GM12878 (cell line): Measurements from ENCODE around the gene DCAF7. TPM values are rescaled to one million over a fixed set of nuclear protein-coding genes. Genes with fewer than 3 reads are reported as not detected.

Experiments
- ATAC-seq: fragments of 200-7000 bp; cut with Tn5 transposase; 3 replicates; pipeline ENCODE4 v1.9.1; 2020; ENCODE audit warnings: mild to moderate bottlenecking, moderate library complexity
- BruUV-seq: library from RNA; stranded (reverse); fragments of 400-500 nt; replicated peaks from 2 replicates; lab custom pipeline; 2021; lab: Mats Ljungman, UMichigan
- CTCF ChIA-PET: fragments of 300-600 bp; sonication (Branson Sonifier 250); formaldehyde crosslinking; extraction: SDS; loops from one replicate; lab custom pipeline; 2021; ENCODE audit warnings: inconsistent platforms; lab: Yijun Ruan, JAX
- POLR2A ChIA-PET: fragments of 350-600 bp; formaldehyde crosslinking; extraction: SDS; loops from one replicate; lab custom pipeline; 2021; ENCODE audit warnings: inconsistent platforms; lab: Charles Lee
- RAD21 ChIA-PET: fragments of 300-600 bp; sonication (Branson Sonifier 250); formaldehyde crosslinking; loops from one replicate; lab custom pipeline; 2023; ENCODE audit warnings: antibody characterized with exemption; ENCODE audit not compliant: unreplicated experiment; lab: Charles Lee
- SMC1A ChIA-PET: fragments of 300-600 bp; sonication (Branson Sonifier 250); formaldehyde crosslinking; loops from one replicate; lab custom pipeline; 2023; ENCODE audit not compliant: unreplicated experiment, uncharacterized antibody; lab: Charles Lee
- DNase-seq: peaks from one replicate; pipeline ENCODE4 v3.0.0-alpha.2; 2011; ENCODE audit warnings: low read depth, low spot score
- FAIRE-seq: peaks from 3 replicates; lab custom pipeline; 2011; peaks lifted over from hg19 to GRCh38; lab: Jason Lieb, UNC
- H2AFZ ChIP-seq: 2 replicates; pipeline ENCODE4 v1.6.0; 2011; ENCODE audit warnings: low read depth, low read length, control low read depth; ENCODE audit not compliant: control insufficient read depth
- H3K27ac ChIP-seq: 2 replicates; pipeline ENCODE4 v1.5.1; 2011; ENCODE audit warnings: control low read depth; ENCODE audit not compliant: control insufficient read depth, insufficient read depth
- H3K27me3 ChIP-seq, 2 experiments: replicated peaks in 1 of 2; 2 replicates each; pipeline versions ENCODE4 v1.6.0 to v1.6.1; 2011; ENCODE audit warnings: low read length in 1 of 2; ENCODE audit not compliant: control insufficient read depth in 2 of 2, insufficient read depth in 2 of 2
- H3K36me3 ChIP-seq, 2 experiments: 2 replicates each; pipeline ENCODE4 v1.5.1; 2011; ENCODE audit warnings: low read length in 1 of 2; ENCODE audit not compliant: control insufficient read depth in 2 of 2, insufficient read depth in 2 of 2
- H3K4me1 ChIP-seq: 2 replicates; pipeline ENCODE4 v1.6.1; 2011; ENCODE audit warnings: mild to moderate bottlenecking, low read length, moderate library complexity, mixed read lengths; ENCODE audit not compliant: control insufficient read depth, insufficient read depth
- H3K4me2 ChIP-seq: 2 replicates; pipeline ENCODE4 v1.6.0; 2011; ENCODE audit warnings: control low read depth; ENCODE audit not compliant: control insufficient read depth, insufficient read depth
- H3K4me3 ChIP-seq: fragments of 200-600 bp; sonication (generic); 2 replicates; pipeline ENCODE4 v1.5.1; 2016
- H3K79me2 ChIP-seq: 2 replicates; pipeline ENCODE4 v1.6.0; 2011; ENCODE audit warnings: low read length; ENCODE audit not compliant: control insufficient read depth, insufficient read depth
- H3K9ac ChIP-seq: 2 replicates; pipeline ENCODE4 v1.8.0; 2011; ENCODE audit warnings: low read length, control low read depth, mixed read lengths; ENCODE audit not compliant: control insufficient read depth, insufficient read depth
- H3K9me3 ChIP-seq: replicated peaks from 3 replicates; pipeline ENCODE4 v1.5.1; 2011; ENCODE audit warnings: mild to moderate bottlenecking, low read length; ENCODE audit not compliant: control insufficient read depth, insufficient read depth
- H4K20me1 ChIP-seq: 2 replicates; pipeline ENCODE4 v1.6.0; 2011; ENCODE audit not compliant: control insufficient read depth, insufficient read depth
- SPI1 ChIP-seq: IDR thresholded peaks from 2 replicates; pipeline ENCODE4 v1.6.1; 2011; ENCODE audit warnings: low read depth, mild to moderate bottlenecking, low read length, moderate library complexity, borderline replicate concordance; ENCODE audit not compliant: insufficient read depth
- STAT3 ChIP-seq: IDR thresholded peaks from 2 replicates; pipeline ENCODE4 v1.6.1; 2011; ENCODE audit warnings: low read depth, low read length, improper control_type of control experiment
- WGBS: methylation state at CpG from one replicate; pipeline ENCODE4 v1.1.6; 2016; ENCODE audit warnings: low lambda C conversion rate; ENCODE audit not compliant: insufficient replicate concordance, insufficient coverage; ENCODE audit errors: missing lambda C conversion rate; 5-methylcytosine and 5-hydroxymethylcytosine counted together
- in situ Hi-C: fragments of 300-500 bp; cut with MboI; formaldehyde crosslinking; loops from 9 replicates; pipeline ENCODE4 v1.14.3; 2018; ENCODE audit warnings: mixed read lengths
- intact Hi-C: fragments of 100-400 bp; cut with micrococcal nuclease; formaldehyde crosslinking; loops from one replicate; pipeline ENCODE4 v1.14.2; 2022; ENCODE audit not compliant: unreplicated experiment
- polyA plus RNA-seq, 11 experiments: library from polyadenylated mRNA; depleted of rRNA in 4 of 11; unstranded in 6 of 11; stranded (reverse) in 5 of 11; fragments of >200 nt; fragmentation: Nextera tagmentation in 4 of 11; fragmentation: Illumina TruSeq in 1 of 11; extraction: Ambion mirVana in 4 of 11; extraction: Trizol in 1 of 11; gene quantifications; 1 replicate in 1 of 11; 2 replicates in 10 of 11; pipeline versions ENCODE4 v1.2.1 to v1.2.3, GENCODE V29; 2011 to 2016; ENCODE audit warnings: inconsistent platforms in 2 of 11, missing spikeins in 2 of 11, low read depth in 1 of 11
- small RNA-seq: library from RNA; depleted of rRNA; stranded (forward); fragments of <200 nt; gene quantifications from one replicate; pipeline ENCODE3, GENCODE V24; 2014
- total RNA-seq, 4 experiments: library from RNA; depleted of rRNA in 3 of 4; stranded (reverse); fragments of >200 nt in 3 of 4; fragmentation: Illumina TruSeq in 1 of 4; extraction: Trizol in 1 of 4; gene quantifications; 2 replicates each; pipeline versions ENCODE4 v1.2.1 to v1.2.3, GENCODE V29; 2013 to 2021

Gene DCAF7
- total and polyA plus RNA-seq, 10 of the 15 experiments (the other 5 are each of a cell fraction or from before 2014, with no cell fraction given), result 27.0 to 103 (median 54.5) TPM

DNA sequence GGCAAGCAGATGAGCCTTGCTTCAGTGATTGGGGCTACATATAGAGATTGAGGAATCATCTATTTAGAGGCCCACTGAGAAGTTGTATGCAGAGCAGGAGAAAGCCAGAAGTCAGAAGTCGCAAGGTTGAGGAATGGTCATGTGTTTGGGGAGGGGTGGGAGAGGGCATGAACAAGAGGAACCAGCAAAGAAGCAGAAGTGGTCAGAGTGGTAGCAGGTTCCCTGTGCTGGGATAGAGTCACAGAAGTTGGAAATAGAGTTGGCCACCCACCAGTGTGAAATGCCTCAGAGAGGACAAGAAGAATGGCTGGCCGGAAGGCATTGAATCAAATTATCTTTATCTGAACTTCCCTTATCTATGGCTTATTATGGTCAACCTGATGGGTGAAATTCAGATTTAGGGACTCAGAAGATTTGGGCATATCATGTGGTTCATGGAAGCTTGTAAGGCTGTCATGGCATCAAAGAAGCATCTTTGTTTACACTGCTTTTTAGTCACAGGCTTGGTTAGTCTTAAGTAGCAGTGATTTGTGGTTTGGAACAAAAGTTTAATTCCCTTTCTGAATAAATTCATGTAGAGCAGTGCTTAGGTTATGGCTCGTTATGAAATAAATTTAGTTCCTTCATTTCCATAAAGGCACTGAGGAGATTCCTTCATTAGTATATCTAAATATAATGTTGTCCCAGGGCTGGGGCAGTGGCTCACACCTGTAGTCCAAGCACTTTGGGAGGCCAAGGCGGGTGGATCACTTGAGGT lies 91.6 kb downstream of the DCAF7 start:
- H3K4me1 ChIP-seq, result peaks cover 19% of the 10 kb centered on the region
- 0 out of 2 replicates have a peak, but pooled peaks cover under 1% of the 10 kb centered on the region for H3K79me2 ChIP-seq
- ATAC-seq (no peak), DNase-seq (no peak), FAIRE-seq (no peak)
- ChIA-PET RAD21 (no interaction called here), SMC1A (interaction anchor here (2.6 kb wide), 1 partner anchor 17 kb away, joined by 9 read pairs; no protein-coding TSS in a partner anchor), CTCF (interaction anchor here (1.0 to 2.3 kb wide), 3 partner anchors 9 to 39 kb away, joined by 3 to 5 read pairs (median 4); no protein-coding TSS in a partner anchor), POLR2A (interaction anchor here (0.7 to 1.0 kb wide), 2 partner anchors 20 to 133 kb away, joined by 4 to 5 read pairs; partner anchors contain the start of gene MAP3K3)
- WGBS, result 96% methylated on average over 4 of the region's 4 CpGs
- no peak overlapping the region for H3K4me3 ChIP-seq
- H3K27me3 ChIP-seq, result no peaks in the 10 kb centered on the region
- intact Hi-C loops (no loop called here), in situ Hi-C loops (no loop called here)
- BruUV-seq, result no TSS peak
- no peaks in the 10 kb centered on the region for H4K20me1 ChIP-seq
- H3K9ac ChIP-seq, result no peak overlapping the region
- H3K4me2 ChIP-seq, result no peak overlapping the region
- no peak overlapping the region for H3K27ac ChIP-seq
- TF ChIP-seq STAT3 (no peak), SPI1 (peak; percentile 22; the same call in 1 of the 2 replicates)
- H3K9me3 ChIP-seq, result no peaks in the 10 kb centered on the region
- H3K36me3 ChIP-seq, result peaks cover 0 to 6% of the 10 kb centered on the region in 2 experiments; a peak in 3 of 4 replicates
- no peak overlapping the region for H2AFZ ChIP-seq

Small RNA genes within 50 kb of the gene (small RNA-seq; reads per million reads assigned to genes)
- not detected for gene RNU6-288P

Other genes starting within 250 kb of the DCAF7 start
Only the 7 nearest of the 9 such genes appear.
- gene CYB561, start 104.2 kb upstream of the DCAF7 start, total RNA-seq (2014; rRNA removed), result 2.8 and 2.9 TPM in 2 replicates
- 1.4 and 1.6 TPM in 2 replicates for gene CYB561, start 104.2 kb upstream of the DCAF7 start, total RNA-seq (2014; rRNA removed; fragmentation: Illumina TruSeq; extraction: Trizol)
- 3.3 and 4.2 TPM in 2 replicates for gene CYB561, start 104.2 kb upstream of the DCAF7 start, total RNA-seq (2021)
- 1.1 and 1.9 TPM in 2 replicates for gene CYB561, start 104.2 kb upstream of the DCAF7 start, polyA plus RNA-seq (2011; rRNA removed)
- 1.3 and 2.0 TPM in 2 replicates for gene CYB561, start 104.2 kb upstream of the DCAF7 start, polyA plus RNA-seq (2014; fragmentation: Illumina TruSeq; extraction: Trizol)
- under 1 TPM; 0.52 to 0.93 TPM for gene CYB561, start 104.2 kb upstream of the DCAF7 start, polyA plus RNA-seq (2014; fragmentation: Nextera tagmentation; extraction: Ambion mirVana)
- gene CYB561, start 104.2 kb upstream of the DCAF7 start, polyA plus RNA-seq (2014; rRNA removed), result 4.8 and 6.9 TPM in 2 replicates
- 1 to 10 TPM; 3.3 TPM for gene CYB561, start 104.2 kb upstream of the DCAF7 start, polyA plus RNA-seq (2016; fragmentation: Nextera tagmentation; extraction: Ambion mirVana)
- gene ACE, start 73.4 kb upstream of the DCAF7 start, total RNA-seq (2014; rRNA removed), result not detected in 2 replicates
- gene ACE, start 73.4 kb upstream of the DCAF7 start, total RNA-seq (2014; rRNA removed; fragmentation: Illumina TruSeq; extraction: Trizol), result not detected in 2 replicates
- 0.08 and 0.46 TPM in 2 replicates for gene ACE, start 73.4 kb upstream of the DCAF7 start, total RNA-seq (2021)
- not detected in 2 replicates for gene ACE, start 73.4 kb upstream of the DCAF7 start, polyA plus RNA-seq (2011; rRNA removed)
- gene ACE, start 73.4 kb upstream of the DCAF7 start, polyA plus RNA-seq (2014; fragmentation: Illumina TruSeq; extraction: Trizol), result not detected in 2 replicates
- not detected for gene ACE, start 73.4 kb upstream of the DCAF7 start, polyA plus RNA-seq (2014; fragmentation: Nextera tagmentation; extraction: Ambion mirVana)
- 0.03 TPM in 1 of 2 replicates, not detected in the other for gene ACE, start 73.4 kb upstream of the DCAF7 start, polyA plus RNA-seq (2014; rRNA removed)
- gene ACE, start 73.4 kb upstream of the DCAF7 start, polyA plus RNA-seq (2016; fragmentation: Nextera tagmentation; extraction: Ambion mirVana), result not detected
- gene KCNH6, start 27.1 kb upstream of the DCAF7 start, total RNA-seq (2014; rRNA removed), result not detected in 2 replicates
- gene KCNH6, start 27.1 kb upstream of the DCAF7 start, total RNA-seq (2014; rRNA removed; fragmentation: Illumina TruSeq; extraction: Trizol), result not detected in 2 replicates
- gene KCNH6, start 27.1 kb upstream of the DCAF7 start, total RNA-seq (2021), result not detected in 2 replicates
- gene KCNH6, start 27.1 kb upstream of the DCAF7 start, polyA plus RNA-seq (2011; rRNA removed), result not detected in 2 replicates
- gene KCNH6, start 27.1 kb upstream of the DCAF7 start, polyA plus RNA-seq (2014; fragmentation: Illumina TruSeq; extraction: Trizol), result not detected in 2 replicates
- not detected for gene KCNH6, start 27.1 kb upstream of the DCAF7 start, polyA plus RNA-seq (2014; fragmentation: Nextera tagmentation; extraction: Ambion mirVana)
- not detected in 2 replicates for gene KCNH6, start 27.1 kb upstream of the DCAF7 start, polyA plus RNA-seq (2014; rRNA removed)
- gene KCNH6, start 27.1 kb upstream of the DCAF7 start, polyA plus RNA-seq (2016; fragmentation: Nextera tagmentation; extraction: Ambion mirVana), result not detected
- 11.8 and 14.3 TPM in 2 replicates for gene TACO1, start 50.4 kb downstream of the DCAF7 start, total RNA-seq (2014; rRNA removed)
- gene TACO1, start 50.4 kb downstream of the DCAF7 start, total RNA-seq (2014; rRNA removed; fragmentation: Illumina TruSeq; extraction: Trizol), result 18.7 and 19.9 TPM in 2 replicates
- gene TACO1, start 50.4 kb downstream of the DCAF7 start, total RNA-seq (2021), result 31.0 and 31.1 TPM in 2 replicates
- 24.9 and 26.7 TPM in 2 replicates for gene TACO1, start 50.4 kb downstream of the DCAF7 start, polyA plus RNA-seq (2011; rRNA removed)
- gene TACO1, start 50.4 kb downstream of the DCAF7 start, polyA plus RNA-seq (2014; fragmentation: Illumina TruSeq; extraction: Trizol), result 27.1 and 27.3 TPM in 2 replicates
- gene TACO1, start 50.4 kb downstream of the DCAF7 start, polyA plus RNA-seq (2014; fragmentation: Nextera tagmentation; extraction: Ambion mirVana), result 10 to 100 TPM in 1 of 2 experiments, 1 to 10 TPM in 1; 8.5 to 16.1 TPM
- 30.8 and 32.7 TPM in 2 replicates for gene TACO1, start 50.4 kb downstream of the DCAF7 start, polyA plus RNA-seq (2014; rRNA removed)
- 10 to 100 TPM; 33.7 to 38.6 TPM for gene TACO1, start 50.4 kb downstream of the DCAF7 start, polyA plus RNA-seq (2016; fragmentation: Nextera tagmentation; extraction: Ambion mirVana)
- gene MAP3K3, start 71.9 kb downstream of the DCAF7 start, total RNA-seq (2014; rRNA removed), result 24.1 and 24.3 TPM in 2 replicates
- 16.0 and 17.2 TPM in 2 replicates for gene MAP3K3, start 71.9 kb downstream of the DCAF7 start, total RNA-seq (2014; rRNA removed; fragmentation: Illumina TruSeq; extraction: Trizol)
- gene MAP3K3, start 71.9 kb downstream of the DCAF7 start, total RNA-seq (2021), result 22.9 and 23.2 TPM in 2 replicates
- 11.6 and 13.8 TPM in 2 replicates for gene MAP3K3, start 71.9 kb downstream of the DCAF7 start, polyA plus RNA-seq (2011; rRNA removed)
- gene MAP3K3, start 71.9 kb downstream of the DCAF7 start, polyA plus RNA-seq (2014; fragmentation: Illumina TruSeq; extraction: Trizol), result 10.3 and 16.1 TPM in 2 replicates
- 1 to 10 TPM; 1.6 to 2.0 TPM for gene MAP3K3, start 71.9 kb downstream of the DCAF7 start, polyA plus RNA-seq (2014; fragmentation: Nextera tagmentation; extraction: Ambion mirVana)
- 19.0 and 19.9 TPM in 2 replicates for gene MAP3K3, start 71.9 kb downstream of the DCAF7 start, polyA plus RNA-seq (2014; rRNA removed)
- gene MAP3K3, start 71.9 kb downstream of the DCAF7 start, polyA plus RNA-seq (2016; fragmentation: Nextera tagmentation; extraction: Ambion mirVana), result 1 to 10 TPM; 3.4 to 5.3 TPM
- 247 and 261 TPM in 2 replicates for gene LIMD2, start 149.6 kb downstream of the DCAF7 start, total RNA-seq (2014; rRNA removed)
- 75.5 and 81.3 TPM in 2 replicates for gene LIMD2, start 149.6 kb downstream of the DCAF7 start, total RNA-seq (2014; rRNA removed; fragmentation: Illumina TruSeq; extraction: Trizol)
- 251 and 259 TPM in 2 replicates for gene LIMD2, start 149.6 kb downstream of the DCAF7 start, total RNA-seq (2021)
- 40.7 and 103 TPM in 2 replicates for gene LIMD2, start 149.6 kb downstream of the DCAF7 start, polyA plus RNA-seq (2011; rRNA removed)
- 5.9 and 58.2 TPM in 2 replicates for gene LIMD2, start 149.6 kb downstream of the DCAF7 start, polyA plus RNA-seq (2014; fragmentation: Illumina TruSeq; extraction: Trizol)
- gene LIMD2, start 149.6 kb downstream of the DCAF7 start, polyA plus RNA-seq (2014; fragmentation: Nextera tagmentation; extraction: Ambion mirVana), result 1 to 10 TPM; 1.1 to 5.0 TPM
- gene LIMD2, start 149.6 kb downstream of the DCAF7 start, polyA plus RNA-seq (2014; rRNA removed), result 290 and 364 TPM in 2 replicates
- gene LIMD2, start 149.6 kb downstream of the DCAF7 start, polyA plus RNA-seq (2016; fragmentation: Nextera tagmentation; extraction: Ambion mirVana), result 100 to 1,000 TPM; 307 to 339 TPM
- gene STRADA, start 191.3 kb downstream of the DCAF7 start, total RNA-seq (2014; rRNA removed), result 28.6 and 33.2 TPM in 2 replicates
- 30.8 and 32.8 TPM in 2 replicates for gene STRADA, start 191.3 kb downstream of the DCAF7 start, total RNA-seq (2014; rRNA removed; fragmentation: Illumina TruSeq; extraction: Trizol)
- gene STRADA, start 191.3 kb downstream of the DCAF7 start, total RNA-seq (2021), result 40.0 and 45.3 TPM in 2 replicates
- 43.0 and 50.5 TPM in 2 replicates for gene STRADA, start 191.3 kb downstream of the DCAF7 start, polyA plus RNA-seq (2011; rRNA removed)
- 49.5 and 51.2 TPM in 2 replicates for gene STRADA, start 191.3 kb downstream of the DCAF7 start, polyA plus RNA-seq (2014; fragmentation: Illumina TruSeq; extraction: Trizol)
- gene STRADA, start 191.3 kb downstream of the DCAF7 start, polyA plus RNA-seq (2014; fragmentation: Nextera tagmentation; extraction: Ambion mirVana), result 10 to 100 TPM; 13.3 to 15.6 TPM
- 39.7 and 42.7 TPM in 2 replicates for gene STRADA, start 191.3 kb downstream of the DCAF7 start, polyA plus RNA-seq (2014; rRNA removed)
- gene STRADA, start 191.3 kb downstream of the DCAF7 start, polyA plus RNA-seq (2016; fragmentation: Nextera tagmentation; extraction: Ambion mirVana), result 10 to 100 TPM; 50.0 to 54.1 TPM